Caki2 (cell line): ENCODE results near the gene HRH4. TPM values are rescaled to one million over a fixed set of nuclear protein-coding genes. Genes with fewer than 3 reads are reported as not detected.

Experiments used
- DNase-seq: peaks from one replicate; pipeline ENCODE4 v3.0.0-alpha.2; 2015; ENCODE audit warnings: low read depth
- in situ Hi-C: cut with HindIII; loops from 2 replicates; pipeline ENCODE4 v1.10.0; 2016; ENCODE audit warnings: low sequenced_read_pairs, low pct_unique_long_range_greater_than_20kb, mixed read lengths
- total RNA-seq: library from RNA; depleted of rRNA; stranded (reverse); fragments of >200 nt; shearing (Covaris generic); gene quantifications from 2 replicates; pipeline ENCODE4 v1.2.3, GENCODE V29; 2014; ENCODE audit warnings: low replicate concordance; rRNA removed

HRH4 gene
- not detected in 2 replicates for total RNA-seq

- no peak for DNase-seq
- in situ Hi-C loops, result no loop called here
These were observed at the start of gene HRH4 for GRCh38 chr18:24460388-24460787. HRH4 (plus strand) TSS chr18:24460637; CDS start chr18:24460729, 92 bp downstream.

DNA sequence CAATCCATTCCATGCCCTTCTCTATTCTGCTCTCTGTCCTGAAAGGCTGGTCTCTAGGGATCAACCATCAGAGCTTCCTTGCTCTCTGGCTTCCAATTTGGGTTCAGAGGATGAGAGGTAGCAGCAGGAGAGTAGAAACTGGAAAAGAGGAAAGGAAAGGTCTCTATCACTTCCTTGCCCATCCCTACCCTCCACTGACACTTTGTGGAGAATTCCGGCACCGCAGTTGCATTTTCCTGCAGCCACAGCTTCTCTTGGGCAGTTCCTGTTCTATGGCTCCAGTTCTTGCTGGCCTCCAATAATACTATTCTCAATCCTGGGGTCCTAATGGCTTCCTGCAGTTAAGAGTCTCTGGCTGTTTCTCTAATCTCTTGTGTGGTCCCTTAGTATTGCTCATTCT lies 47.3 kb upstream of the HRH4 start:
- DNase-seq, result no peak
- in situ Hi-C loops, result no loop called here

- no peak for DNase-seq
- in situ Hi-C loops, result no loop called here
These were observed 46.0 kb upstream of the HRH4 start for GRCh38 chr18:24414349-24415003.

GRCh38 chr18:24417480-24417879 lies 43.0 kb upstream of the HRH4 start:
- DNase-seq, result no peak
- in situ Hi-C loops, result no loop called here

GRCh38 chr18:24420551-24420950 lies 39.9 kb upstream of the HRH4 start:
- no peak for DNase-seq
- in situ Hi-C loops, result no loop called here

DNA sequence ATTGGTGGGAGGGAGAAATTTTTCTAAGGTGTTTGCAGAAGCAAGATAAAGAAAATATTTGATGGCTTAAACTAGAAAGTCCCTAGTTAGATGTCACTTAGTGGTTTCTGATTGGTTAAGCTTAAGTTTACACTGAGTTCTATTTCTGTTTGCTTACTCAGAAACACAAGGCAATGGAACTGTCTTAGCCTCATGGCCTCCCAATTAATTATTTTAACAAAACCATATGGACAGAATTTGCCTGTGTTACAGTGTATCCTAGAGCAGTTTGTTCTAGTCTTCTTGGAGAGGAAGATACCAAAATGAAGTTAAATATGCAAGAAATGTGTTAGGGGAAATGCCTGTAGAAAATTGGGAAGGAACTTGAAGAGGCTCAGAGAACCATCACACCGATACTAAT lies 38.6 kb upstream of the HRH4 start:
- in situ Hi-C loops, result no loop called here
- DNase-seq, result no peak

DNA sequence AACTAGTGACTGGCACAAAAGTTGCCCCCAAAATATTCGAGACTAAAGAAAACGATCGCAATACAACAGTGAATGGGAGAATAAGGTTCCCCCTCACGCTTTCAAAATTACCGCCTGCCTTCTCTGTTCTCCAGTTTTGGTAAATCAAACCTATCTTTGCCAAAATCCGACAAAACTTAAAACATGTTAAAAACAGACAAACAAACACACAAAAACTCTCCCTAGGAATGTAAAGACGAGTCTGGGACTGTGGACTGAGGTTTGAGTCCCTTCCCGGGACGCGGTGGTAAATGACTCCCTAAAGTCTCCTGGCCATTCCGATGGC lies 34.4 kb upstream of the HRH4 start:
- DNase-seq, result no peak
- in situ Hi-C loops, result no loop called here

GRCh38 chr18:24426398-24427294 lies 33.8 kb upstream of the HRH4 start, which contains the start of gene IMPACT:
IMPACT (plus strand) TSS chr18:24426670; CDS start chr18:24426757, 87 bp downstream.
- peak; percentile 76 for DNase-seq
- in situ Hi-C loops, result no loop called here

DNA sequence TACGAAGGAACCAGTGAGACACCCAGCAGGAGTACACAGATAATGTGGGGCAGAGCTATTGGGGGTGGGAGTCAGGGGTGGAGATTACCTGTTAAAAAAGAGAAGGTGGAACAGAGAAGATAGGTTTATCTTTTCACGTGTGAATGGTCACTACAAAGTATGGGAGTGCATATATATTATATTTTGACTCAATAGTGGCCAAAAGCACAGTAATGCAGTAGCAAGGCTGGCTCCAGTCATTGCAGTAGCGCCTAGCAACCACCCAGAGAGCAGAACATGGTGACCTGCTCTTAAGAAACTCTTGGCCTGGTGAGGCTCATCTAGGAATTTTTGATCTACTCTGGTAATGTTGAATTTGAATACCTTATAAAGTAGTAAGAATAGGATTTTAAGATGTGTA lies 33.0 kb upstream of the HRH4 start:
- in situ Hi-C loops, result no loop called here
- peak; percentile 14 for DNase-seq

GRCh38 chr18:24428709-24429108 lies 31.7 kb upstream of the HRH4 start:
- DNase-seq, result no peak
- in situ Hi-C loops, result no loop called here

DNA sequence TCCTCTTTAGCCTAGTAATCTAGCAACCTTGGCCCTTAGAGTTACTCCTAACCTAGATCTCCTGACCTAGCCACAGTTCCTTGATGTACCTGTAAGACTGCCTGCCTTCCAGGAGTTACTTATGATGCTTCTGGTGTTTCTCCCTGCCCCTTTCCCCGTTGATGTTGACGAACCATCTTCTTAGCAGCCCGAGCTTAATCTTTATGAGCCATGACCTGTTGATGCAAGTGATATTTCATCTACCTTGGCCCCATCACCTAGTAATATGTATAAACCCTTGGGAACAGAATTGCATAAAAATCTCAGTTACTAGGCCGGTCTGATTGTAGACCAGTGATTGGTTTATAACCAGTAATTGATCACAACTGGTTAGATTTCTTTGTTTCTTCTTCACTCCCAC lies 31.2 kb upstream of the HRH4 start:
- no peak for DNase-seq
- in situ Hi-C loops, result no loop called here

- in situ Hi-C loops, result no loop called here
- no peak for DNase-seq
These were observed 27.8 kb upstream of the HRH4 start for GRCh38 chr18:24432618-24433017.

GRCh38 chr18:24436939-24437338 lies 23.5 kb upstream of the HRH4 start:
- DNase-seq, result no peak
- in situ Hi-C loops, result no loop called here

DNA sequence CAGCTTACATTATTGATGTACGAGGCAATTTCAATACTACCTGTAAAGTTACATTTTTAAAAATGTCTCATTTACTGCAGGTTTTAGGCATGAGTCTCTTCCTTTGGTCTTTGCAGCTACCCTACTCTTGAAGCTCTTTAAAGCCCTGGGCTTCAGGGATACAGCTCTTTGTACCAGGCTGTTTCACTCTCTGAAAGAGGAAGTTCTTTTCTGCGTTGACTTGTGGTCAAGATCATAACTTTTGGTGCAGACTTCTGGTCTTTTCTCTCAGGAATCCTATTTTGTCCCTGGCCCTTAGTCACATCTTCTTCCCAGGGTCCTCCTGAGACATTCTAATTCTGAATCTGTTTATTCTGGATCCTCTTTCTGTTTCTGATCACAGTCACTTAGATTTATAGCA lies 16.6 kb upstream of the HRH4 start:
- in situ Hi-C loops, result no loop called here
- DNase-seq, result no peak

GRCh38 chr18:24446453-24446852 lies 14.0 kb upstream of the HRH4 start:
- DNase-seq, result no peak
- in situ Hi-C loops, result no loop called here

- in situ Hi-C loops, result no loop called here
- no peak for DNase-seq
These were observed 13.4 kb upstream of the HRH4 start for GRCh38 chr18:24446953-24447538.

DNA sequence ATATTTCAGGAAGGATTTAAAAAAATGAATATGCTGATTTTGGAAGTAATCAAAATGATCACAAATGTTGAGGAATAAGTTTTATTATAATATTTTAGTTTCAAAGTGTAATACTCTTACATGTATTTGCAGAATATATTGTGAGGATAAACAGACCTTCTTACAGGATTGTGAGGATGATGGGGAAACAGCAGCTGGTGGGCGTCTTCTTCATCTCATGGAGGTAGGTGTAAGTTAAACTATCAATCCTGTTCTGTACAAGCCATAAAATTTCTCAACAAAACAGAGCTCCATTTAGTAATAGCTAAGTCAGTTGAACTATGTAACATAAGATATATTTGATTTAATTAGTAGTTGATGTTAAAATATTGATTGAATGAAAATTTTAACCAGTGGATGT lies 12.5 kb upstream of the HRH4 start:
- no peak for DNase-seq
- in situ Hi-C loops, result no loop called here

DNA sequence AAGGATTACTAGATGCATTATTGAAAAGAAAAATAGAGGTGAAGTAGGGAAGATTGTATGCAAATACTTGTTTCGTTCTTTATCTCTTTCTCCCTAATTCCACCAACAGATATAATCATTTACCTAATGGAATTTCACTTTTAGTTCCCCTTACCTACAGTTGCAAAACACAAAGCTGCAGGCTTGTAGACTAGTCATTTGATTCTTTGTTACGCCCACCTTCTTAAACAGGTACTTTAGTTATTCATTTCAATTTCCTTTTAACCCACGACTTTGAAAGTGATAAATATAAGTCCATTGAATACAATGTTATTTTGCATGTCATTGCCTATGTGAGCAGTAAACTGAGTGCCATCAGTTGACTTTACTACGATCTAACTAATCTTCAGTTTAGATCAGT lies 3.9 kb upstream of the HRH4 start:
- no peak for DNase-seq
- in situ Hi-C loops, result no loop called here

DNA sequence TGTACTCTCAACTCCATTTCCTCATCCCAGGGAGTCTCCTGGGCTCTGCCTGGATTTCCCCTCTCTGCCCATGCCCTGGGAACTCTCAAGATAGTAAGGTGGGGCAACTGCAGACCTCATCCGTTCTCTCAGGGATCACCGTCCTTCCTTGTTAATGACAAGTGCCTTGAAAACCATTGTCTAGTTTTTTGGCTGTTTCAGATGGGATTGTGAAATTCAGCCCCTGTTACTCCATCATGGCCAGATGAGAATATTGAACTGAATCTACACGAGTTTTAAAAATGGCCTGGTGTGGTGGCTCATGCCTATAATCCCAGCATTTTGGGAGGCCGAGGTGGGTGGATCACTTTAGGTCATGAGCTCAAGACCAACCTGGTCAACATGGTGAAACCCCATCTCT lies 665 bp upstream of the HRH4 start:
- no peak for DNase-seq

More for the DNA sequence above, 665 bp upstream of the HRH4 start:
- in situ Hi-C loops, result no loop called here
